ENCODE data around the gene CLECL1.
"Not testable (repeated sequence)": the region's sequence is repeated elsewhere in the genome, so short reads cannot be mapped to it uniquely, and the experiment has no call there.

CLECL1 gene

DNA sequence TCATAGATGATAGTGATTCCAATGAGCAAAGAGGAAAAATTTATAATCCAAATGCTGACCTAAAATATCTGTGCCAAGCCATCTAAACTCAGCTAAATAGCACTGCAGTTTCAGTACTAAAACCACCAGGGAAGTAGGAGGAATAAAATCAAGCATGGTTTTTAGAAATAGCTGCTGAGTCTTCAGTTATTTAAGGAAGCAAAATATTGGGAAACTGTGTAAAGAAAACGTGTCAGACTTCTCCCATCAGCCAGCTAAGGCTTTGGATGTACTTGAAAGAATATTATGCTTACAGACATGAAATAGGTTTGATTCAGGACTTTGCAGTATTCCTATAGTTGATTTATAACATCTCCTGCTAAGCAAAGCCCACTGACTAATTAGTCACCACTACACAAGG, 38.7 kb downstream of the CLECL1 start:
- DNase-seq = no peak

DNA sequence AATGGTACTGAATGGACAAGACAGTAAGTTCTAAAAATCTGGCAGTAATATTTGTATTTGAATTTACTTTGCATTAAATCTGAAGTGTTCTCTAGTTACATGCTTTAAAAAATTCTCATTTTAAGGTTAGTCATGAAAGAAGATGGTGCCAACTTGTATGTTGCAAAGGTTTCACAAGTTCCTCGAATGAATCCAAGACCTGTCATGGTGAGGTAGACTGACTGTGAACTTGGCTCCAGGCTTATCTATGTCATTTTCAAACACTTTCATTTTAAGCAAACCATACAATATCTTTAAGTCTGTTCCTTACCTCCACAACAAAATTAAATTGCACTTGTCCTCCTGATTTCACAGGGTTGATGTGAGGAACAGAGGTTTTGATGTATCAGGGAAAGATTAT, 40.0 kb downstream of the CLECL1 start:
- no peak for DNase-seq

DNA sequence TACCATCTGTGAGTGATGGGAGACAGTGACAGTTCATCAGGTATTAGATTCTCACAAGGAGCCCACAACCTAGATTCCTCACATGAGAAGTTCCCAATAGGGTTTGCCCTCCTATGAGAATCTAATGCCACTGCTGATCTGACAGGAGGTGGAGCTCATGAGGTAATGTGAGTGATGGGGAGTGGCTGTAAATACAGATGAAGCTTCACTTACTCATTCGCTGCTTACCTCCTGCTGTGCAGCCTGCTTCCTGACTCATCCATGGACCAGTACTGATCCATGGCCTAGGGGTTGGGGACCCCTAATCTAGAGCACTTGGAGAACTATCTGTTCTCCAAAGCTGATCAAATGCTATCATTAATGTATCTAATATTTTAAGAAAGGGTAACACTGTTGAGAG, 45.7 kb downstream of the CLECL1 start:
- DNase-seq = no peak

DNA sequence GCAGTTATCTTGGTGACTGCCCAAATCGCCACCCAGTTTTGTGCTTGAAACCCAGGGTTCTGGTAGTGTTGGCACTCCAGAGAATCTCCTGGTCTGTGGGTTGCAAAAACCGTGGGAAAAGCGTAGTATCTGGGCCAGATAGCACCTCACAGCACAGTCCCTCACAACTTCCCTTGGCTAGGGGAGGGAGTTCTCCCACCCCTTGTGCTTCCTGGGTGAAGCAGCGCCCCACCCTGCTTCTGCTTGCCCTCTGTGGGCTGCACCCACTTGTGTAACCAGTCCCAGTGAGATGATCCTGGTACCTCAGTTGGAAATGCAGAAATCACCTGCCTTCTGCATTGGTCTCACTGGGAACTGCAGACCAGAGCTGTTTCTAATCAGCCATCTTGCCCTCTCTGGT, 47.0 kb downstream of the CLECL1 start:
- no peak for DNase-seq

DNA sequence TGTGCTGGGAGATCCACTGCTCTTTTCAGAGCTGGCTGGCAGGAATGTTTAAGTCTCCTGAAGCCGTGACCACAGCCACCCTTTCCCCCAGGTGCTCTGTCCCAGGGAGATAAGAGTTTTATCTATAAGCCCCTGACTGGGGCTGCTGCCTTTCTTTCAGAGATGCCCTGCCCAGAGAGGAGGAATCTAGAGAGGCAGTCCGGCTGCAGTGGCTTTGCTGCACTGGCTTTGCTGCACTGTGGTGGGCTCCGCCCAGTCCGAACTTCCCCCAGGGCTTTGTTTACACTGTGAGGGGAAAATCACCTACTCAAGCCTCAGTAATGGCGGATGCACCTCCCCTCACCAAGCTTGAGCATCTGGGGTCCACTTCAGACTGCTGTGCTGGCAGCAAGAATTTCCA, 47.5 kb downstream of the CLECL1 start:
- DNase-seq = not testable (repeated sequence)

DNA sequence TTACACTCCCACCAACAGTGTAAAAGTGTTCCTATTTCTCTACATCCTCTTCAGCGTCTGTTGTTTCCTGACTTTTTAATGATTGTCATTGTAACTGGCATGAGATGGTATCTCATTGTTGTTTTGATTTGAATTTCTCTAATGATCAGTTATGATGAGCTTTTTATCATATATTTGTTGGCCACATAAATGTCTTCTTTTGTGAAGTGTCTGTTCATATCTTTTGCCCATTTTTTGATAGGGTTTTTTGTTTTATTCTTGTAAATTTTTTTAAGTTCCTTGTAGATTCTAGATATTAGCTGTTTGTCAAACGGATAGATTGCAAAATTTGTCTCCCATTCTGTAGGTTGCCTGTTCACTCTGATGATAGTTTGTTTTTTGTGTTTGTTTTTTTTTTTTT, 49.9 kb downstream of the CLECL1 start:
- not testable (repeated sequence) for DNase-seq

DNA sequence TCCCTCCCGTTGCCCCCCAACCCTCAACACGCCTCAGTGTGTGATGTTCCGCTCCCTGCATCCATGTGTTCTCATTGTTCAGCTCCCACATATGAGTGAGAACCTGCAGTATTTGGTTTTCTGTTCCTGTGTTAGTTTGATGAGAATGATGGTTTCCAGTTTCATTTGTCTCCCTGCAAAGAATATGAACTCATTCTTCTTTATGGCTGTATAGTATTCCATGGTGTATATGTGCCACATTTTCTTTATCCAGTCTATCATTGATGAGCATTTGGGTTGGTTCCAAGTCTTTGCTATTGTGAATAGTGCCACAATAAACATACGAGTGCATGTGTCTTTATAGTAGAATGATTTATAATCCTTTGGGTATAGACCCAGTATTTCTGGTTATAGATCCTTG, 50.4 kb downstream of the CLECL1 start:
- not testable (repeated sequence) for DNase-seq

DNA sequence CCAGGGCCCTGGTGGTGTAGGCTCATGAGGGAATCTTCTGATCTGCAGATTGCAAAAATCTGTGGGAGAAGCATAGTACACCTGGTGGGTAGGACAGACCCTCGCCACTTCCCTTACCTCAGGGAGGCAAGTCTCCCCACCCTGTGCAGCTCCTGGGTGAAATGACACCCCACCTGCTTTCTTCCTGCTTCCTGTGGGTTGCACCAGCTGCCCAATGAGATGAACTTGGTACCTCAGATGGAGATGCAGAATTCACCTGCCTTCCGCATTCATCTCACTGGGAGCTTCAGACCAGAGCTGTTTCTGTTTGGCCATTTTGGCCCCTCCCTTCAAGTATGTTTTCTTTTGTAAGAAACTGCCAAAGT, 58.7 kb downstream of the CLECL1 start:
- peak; percentile 35 for DNase-seq

GRCh38 chr12:9673404-9674225, 59.3 kb downstream of the CLECL1 start:
- DNase-seq = peak; percentile 69

Data from stimulated activated CD4-positive, alpha-beta T cell treated with anti-CD3 and anti-CD28 coated beads, Interleukin-4, amount 100 ng/mL, for 24 hours (primary cell).